ENCODE measurements around the gene TBX18.
A peak's percentile ranks its signal among the peaks of the same experiment; 100 is the strongest.

Gene TBX18

GRCh38 chr6:84788689-84789088 is 24.3 kb upstream of the TBX18 start:
- Mint-ChIP-seq H3K4me1 (no peaks in the 10 kb centered on the region), H3K27me3 (ENCODE audit: low read depth, poor library complexity) (peaks cover 22% of the 10 kb centered on the region), H3K9me3 (peaks cover 1% of the 10 kb centered on the region), H3K4me3 (no peak overlapping the region), H3K36me3 (ENCODE audit: low read depth) (no peaks in the 10 kb centered on the region), H3K27ac (no peak overlapping the region)
- no peak for TF ChIP-seq CTCF (IDR thresholded peaks at IDR 0.05)
- DNase-seq: no peak

DNA sequence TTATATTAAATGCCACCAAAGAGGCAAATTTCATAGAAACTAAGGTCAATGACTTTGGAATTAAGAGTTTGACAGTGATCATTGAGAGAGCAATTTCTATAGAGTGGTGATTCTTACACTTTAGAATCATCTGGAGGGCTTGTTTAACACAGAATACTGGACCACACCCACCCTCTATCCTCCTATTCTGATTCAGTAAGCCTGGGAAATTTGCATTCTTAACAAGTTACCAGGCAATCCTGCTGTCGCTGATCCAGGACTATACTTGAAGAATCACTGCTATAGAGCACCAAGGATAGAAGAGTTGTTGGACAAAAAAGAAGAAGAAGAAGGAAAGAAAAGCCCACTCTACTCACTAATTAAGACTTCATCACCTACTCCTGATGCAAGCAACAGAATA is 21.3 kb upstream of the TBX18 start:
- Mint-ChIP-seq H3K27ac (peak overlapping the region; percentile 7), H3K36me3 (ENCODE audit: low read depth) (no peaks in the 10 kb centered on the region), H3K4me3 (no peak overlapping the region), H3K4me1 (no peaks in the 10 kb centered on the region), H3K9me3 (no peaks in the 10 kb centered on the region), H3K27me3 (ENCODE audit: low read depth, poor library complexity) (peaks cover 35% of the 10 kb centered on the region)
- TF ChIP-seq CTCF (IDR thresholded peaks at IDR 0.05): no peak
- no peak for DNase-seq

GRCh38 chr6:84779917-84780316 is 15.5 kb upstream of the TBX18 start:
- no peaks in the 10 kb centered on the region for H3K4me1 Mint-ChIP-seq
- no peak overlapping the region for H3K4me3 Mint-ChIP-seq
- TF ChIP-seq CTCF (IDR thresholded peaks at IDR 0.05): no peak
- no peak overlapping the region for H3K27ac Mint-ChIP-seq
- H3K27me3 Mint-ChIP-seq (ENCODE audit: low read depth, poor library complexity): peaks cover 75% of the 10 kb centered on the region
- no peaks in the 10 kb centered on the region for H3K36me3 Mint-ChIP-seq (ENCODE audit: low read depth)
- no peaks in the 10 kb centered on the region for H3K9me3 Mint-ChIP-seq
- DNase-seq: no peak

GRCh38 chr6:84779380-84779779 is 15.0 kb upstream of the TBX18 start:
- TF ChIP-seq CTCF (IDR thresholded peaks at IDR 0.05): no peak
- Mint-ChIP-seq H3K4me1 (no peaks in the 10 kb centered on the region), H3K27ac (no peak overlapping the region), H3K4me3 (no peak overlapping the region), H3K36me3 (ENCODE audit: low read depth) (no peaks in the 10 kb centered on the region), H3K9me3 (no peaks in the 10 kb centered on the region), H3K27me3 (ENCODE audit: low read depth, poor library complexity) (peaks cover 76% of the 10 kb centered on the region)
- DNase-seq: no peak

GRCh38 chr6:84777888-84778287 is 13.5 kb upstream of the TBX18 start:
- Mint-ChIP-seq H3K4me3 (no peak overlapping the region), H3K36me3 (ENCODE audit: low read depth) (no peaks in the 10 kb centered on the region), H3K9me3 (no peaks in the 10 kb centered on the region), H3K27ac (no peak overlapping the region), H3K27me3 (ENCODE audit: low read depth, poor library complexity) (peaks cover 84% of the 10 kb centered on the region), H3K4me1 (peaks cover 3% of the 10 kb centered on the region)
- no peak for DNase-seq
- no peak for TF ChIP-seq CTCF (IDR thresholded peaks at IDR 0.05)

GRCh38 chr6:84776392-84776791 is 12.0 kb upstream of the TBX18 start:
- peaks cover 14% of the 10 kb centered on the region for H3K4me1 Mint-ChIP-seq
- H3K27me3 Mint-ChIP-seq (ENCODE audit: low read depth, poor library complexity): peaks cover 94% of the 10 kb centered on the region
- no peak overlapping the region for H3K27ac Mint-ChIP-seq
- no peak overlapping the region for H3K4me3 Mint-ChIP-seq
- H3K36me3 Mint-ChIP-seq (ENCODE audit: low read depth): no peaks in the 10 kb centered on the region
- no peak for DNase-seq
- H3K9me3 Mint-ChIP-seq: no peaks in the 10 kb centered on the region
- TF ChIP-seq CTCF (IDR thresholded peaks at IDR 0.05): no peak

Data from nephron progenitor cell (in vitro differentiated cells).